ENCODE data around the gene ERI3.
"Not testable (repeated sequence)": the region's sequence is repeated elsewhere in the genome, so short reads cannot be mapped to it uniquely, and the experiment has no call there.

The ERI3 gene

DNA sequence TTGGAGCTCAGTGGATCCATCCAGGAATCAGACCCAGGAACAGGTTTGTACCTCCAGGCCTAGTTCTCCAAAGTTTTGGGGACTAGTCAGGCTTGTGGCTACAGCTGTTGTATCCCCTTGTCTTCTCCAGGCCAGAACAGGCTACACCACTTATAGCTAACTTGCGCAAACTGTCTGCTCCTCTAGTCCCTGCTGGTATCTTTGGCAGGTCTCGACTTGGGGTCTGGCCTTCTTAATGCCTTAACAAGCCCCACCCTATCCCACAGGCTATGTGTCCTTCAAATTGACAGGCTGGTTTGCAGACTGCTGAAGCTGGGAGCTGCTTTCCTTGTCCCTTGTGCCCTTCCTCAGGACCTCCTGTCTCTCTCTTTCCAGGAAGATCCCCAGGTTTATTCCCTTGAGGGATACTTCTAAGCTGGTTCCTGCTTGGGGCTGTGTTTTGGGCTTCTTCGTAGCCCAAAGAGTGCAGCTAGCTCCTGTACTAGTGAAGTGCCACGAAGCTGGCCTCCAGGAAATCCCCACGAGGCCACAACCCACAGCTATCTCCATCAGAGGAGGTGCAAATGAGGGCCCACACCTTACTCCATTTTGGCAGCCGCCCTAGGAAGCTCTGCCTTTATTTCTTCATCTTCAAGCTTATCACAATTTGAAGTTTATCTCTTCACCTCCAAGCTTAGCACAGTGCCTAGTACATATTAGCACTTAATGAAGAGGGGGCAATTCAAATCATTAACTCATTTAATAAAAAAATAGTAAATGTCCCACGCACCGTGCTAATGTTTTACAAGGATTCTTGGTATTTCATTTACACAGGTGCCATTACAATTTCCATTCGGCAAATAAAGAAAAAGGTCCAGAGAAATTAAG, 142.5 kb downstream of the ERI3 start:
- DNase-seq, result peak in 2 of 42 donors; percentile 38 to 40
- intact Hi-C loops (cut with DNase I), result loop anchor here (10.0 kb wide), 1 partner anchor 82 kb away; no protein-coding TSS in a partner anchor

DNA sequence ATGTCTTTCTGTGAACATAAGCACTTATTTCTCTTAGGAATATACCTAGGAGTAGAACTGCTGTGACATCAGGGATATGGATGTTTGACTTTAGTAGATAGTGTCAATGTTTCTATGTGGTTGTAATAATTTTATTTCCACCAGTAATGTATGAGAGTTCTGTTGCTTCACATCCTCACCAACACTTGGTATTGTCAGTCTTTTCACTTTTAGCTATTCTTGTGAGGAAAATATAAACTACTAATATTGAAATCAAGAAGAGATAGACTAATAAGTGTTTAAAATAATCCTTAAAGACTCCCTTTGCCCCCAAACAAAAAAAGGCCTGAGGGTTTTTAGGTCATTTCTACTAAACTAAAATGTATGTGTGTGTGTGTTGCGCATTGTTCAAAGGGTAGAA, 144.5 kb downstream of the ERI3 start:
- DNase-seq, result no peak
- intact Hi-C loops (cut with DNase I), result loop anchor here (10.0 kb wide), 1 partner anchor 84 kb away; no protein-coding TSS in a partner anchor

DNA sequence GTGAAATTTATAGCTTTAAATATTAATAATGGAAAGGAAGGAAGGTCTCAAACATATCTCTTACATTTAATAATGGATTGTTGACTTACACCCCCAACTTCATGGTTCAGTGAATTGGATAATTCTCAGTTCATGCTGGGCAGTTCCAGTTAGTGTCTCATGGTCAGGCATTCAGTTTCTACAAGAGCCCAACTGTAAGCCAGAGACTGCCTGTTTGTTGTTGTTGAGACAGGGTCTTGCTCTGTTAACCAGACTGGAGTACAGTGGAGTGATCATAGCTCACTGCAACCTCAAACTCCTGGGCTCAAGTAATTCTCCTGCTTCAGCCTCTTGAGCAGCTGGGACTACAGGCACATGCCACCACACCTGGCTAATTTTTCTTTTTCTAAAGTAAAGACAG, 146.8 kb downstream of the ERI3 start:
- DNase-seq, result peak in 1 of 42 donors; percentile 9
- intact Hi-C loops (cut with DNase I), result no loop called here

DNA sequence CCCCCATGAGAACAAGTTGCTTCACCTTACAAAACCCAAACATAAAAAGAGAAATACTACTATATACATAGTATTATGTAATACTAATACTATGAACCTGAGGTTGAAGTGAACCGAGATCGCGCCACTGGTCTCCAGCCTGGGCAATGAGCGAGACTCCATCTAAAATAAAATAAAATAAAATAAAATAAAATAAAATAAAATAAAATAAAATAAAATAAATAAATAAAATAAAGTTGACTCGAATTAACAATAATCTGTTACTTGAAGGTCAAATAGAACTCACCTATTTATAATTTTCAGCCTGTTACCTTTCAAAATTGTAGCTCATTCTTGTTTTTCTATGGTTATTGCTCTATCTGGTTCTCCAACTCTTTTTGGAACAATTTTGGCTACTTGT, 148.5 kb downstream of the ERI3 start:
- peak in 1 of 42 donors; percentile 40 for DNase-seq
- intact Hi-C loops (cut with DNase I), result not testable (repeated sequence)

DNA sequence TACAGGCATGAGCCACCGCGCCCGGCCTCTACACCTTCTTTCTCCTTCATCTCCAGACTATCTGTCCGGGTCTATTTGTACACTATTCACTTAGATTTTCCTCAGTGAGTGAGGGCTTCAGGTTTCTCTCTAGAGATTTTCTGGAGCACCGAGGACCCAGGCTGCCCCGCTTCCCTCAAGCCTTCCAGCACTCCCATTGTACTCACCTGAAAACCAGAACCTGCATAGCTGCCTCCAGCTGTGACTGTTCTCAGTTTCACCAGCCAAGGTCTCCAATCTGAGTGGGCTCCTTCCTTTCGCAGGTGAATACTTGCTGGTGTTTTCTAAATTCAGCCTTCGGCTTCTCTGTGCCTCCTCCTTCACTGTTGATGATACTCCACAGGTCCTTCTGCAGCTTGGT, 154.7 kb downstream of the ERI3 start:
- intact Hi-C loops (cut with DNase I), result no loop called here

DNA sequence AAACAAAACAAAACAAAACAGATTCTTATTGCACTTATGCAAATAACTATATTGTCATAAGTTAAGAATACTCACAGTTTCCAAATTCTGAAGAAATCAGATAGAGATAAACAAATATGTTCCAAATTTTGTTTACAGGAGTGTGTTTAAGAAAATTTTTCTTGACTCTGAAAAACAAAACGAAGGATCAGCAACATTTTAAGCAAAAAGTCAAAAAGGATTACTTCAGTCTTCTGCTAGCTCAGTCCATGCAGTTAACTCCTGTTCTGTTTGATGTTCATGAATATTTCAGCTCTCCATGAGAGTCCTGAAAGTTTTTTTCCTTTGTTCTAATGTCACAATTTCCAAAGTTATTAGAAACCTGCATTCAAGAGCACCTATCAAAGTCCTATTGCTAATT, 180.4 kb downstream of the ERI3 start:
- intact Hi-C loops (cut with DNase I), result no loop called here

More for the DNA sequence above, 154.7 kb downstream of the ERI3 start:
- DNase-seq, result no peak

More for the DNA sequence above, 180.4 kb downstream of the ERI3 start:
- no peak for DNase-seq
